Fibroblast of skin of scalp (primary cell): ENCODE results near the gene CYTIP. TPM values are rescaled to one million over a fixed set of nuclear protein-coding genes. Genes with fewer than 3 reads are reported as not detected.

Experiments used
- DNase-seq: peaks from one replicate; pipeline ENCODE4 v3.0.0-alpha.2; 2013
- polyA plus RNA-seq, 2 experiments: library from polyadenylated mRNA; unstranded; fragments of 120-200 nt; gene quantifications; one replicate each; pipeline ENCODE4 v1.2.1, GENCODE V29; 2013; ENCODE audit not compliant: insufficient read length in 2 of 2

The CYTIP gene
- polyA plus RNA-seq (2013, experiment 1 of 2; ENCODE audit: insufficient read length), result not detected
- 0.10 TPM for polyA plus RNA-seq (2013, experiment 2 of 2; ENCODE audit: insufficient read length)

DNA sequence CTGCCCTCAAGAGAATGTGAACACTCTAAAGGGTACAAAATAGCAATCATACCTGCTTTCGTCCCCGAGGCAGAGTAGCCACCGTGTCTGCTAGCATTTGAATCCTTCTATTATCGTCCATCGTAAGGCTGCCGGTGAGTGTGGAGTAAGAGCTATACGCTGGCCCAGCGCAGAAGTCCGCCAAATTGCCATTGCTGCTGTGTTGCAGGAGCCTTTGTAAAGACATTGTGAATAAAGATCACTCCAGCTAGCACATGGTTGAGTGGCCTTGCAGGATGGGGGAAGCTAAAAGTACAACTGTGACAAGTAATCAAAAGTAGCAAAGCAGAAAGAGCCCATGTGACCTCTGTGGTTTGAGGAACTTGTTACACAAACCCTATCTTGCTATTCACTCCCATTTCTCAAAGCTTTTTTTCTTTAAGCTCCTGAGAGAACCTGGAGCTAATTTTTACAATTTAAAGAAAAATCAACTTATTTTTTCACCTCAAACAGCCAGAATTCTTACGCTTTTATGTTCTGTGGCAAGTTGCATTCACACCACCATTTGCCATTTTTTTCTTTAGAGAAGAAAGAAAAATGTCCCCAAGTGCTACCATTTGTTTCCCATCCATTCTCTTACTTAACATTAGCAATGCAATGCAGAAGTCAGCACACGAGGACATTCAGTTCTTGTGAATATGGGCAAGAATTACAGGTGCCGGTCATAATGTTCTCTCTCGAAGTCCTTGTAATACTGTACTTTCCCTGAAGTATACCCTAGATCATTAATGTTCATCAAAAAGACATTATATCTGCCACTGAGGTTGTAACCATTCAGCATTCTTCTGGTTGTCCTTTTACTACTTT lies at the start of gene CYTIP:
Gene CYTIP (minus strand): TSS at position 295 of the 846 bp plus-strand sequence. CDS start 69 bp downstream, at position 226.
- DNase-seq, result no peak

DNA sequence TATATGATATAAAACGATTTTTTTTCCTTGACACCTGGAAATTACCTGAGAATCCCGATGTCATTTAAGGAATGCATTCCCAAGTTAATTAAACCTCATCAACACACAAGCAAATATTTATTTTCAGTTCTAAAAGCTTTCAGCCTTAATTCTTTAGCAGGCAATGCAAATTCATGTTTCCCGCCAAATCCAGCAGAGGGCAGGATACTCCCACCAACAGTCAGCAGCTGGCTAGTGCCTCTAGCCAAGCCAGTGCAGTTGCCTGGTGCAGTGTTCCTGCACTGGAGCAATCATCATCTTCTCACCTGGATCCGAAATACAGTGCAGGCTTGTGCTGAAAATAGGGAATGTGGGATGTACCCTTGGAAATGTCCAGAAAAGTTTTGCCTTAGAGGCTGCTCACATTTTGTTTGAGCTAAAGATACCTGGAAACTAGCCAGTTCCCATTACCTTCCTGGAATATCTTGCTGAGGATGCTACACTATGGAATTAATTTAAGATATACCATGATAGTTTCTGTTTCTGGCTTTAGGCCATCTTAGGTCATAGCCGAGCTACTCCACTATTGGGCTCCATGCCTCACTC lies 48.4 kb upstream of the CYTIP start:
- DNase-seq, result peak; percentile 65

DNA sequence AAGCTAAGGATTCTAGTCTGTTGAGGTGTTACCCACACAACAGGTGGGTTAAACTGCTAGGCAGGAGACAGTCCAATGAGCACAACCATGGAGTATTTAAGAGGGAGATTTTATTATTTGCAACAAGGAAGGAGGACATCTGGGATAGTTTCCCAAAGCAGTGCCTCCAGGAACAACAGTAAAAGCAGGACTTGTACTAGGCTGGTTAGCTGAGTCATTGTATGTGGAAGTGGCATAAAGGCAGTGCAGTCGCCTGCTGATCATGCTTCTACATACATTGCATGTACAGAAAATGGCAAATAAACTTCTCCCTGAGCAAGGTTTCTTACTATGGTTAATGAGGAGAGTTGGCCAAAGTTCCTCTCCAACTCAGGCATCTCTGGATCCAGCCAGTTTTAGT lies 46.1 kb upstream of the CYTIP start:
- no peak for DNase-seq

DNA sequence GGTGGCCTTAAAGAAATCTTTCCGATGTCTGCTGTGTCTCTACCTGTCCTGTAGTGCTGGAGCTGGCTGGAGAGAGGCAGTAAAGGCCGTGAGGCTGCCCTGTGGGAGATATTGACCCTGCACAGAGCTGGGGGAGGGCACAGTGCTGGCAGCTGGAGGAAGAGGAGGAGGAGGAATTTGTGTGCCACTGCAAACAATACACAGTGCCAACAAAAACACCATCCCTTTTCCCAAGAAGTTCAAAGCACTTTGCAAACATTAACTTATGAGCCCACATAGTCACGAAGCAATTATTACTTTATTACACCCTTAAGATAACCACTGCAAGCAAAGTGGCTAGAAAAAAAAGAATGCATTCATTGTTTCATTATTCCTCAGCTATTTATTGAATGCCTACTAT lies 45.0 kb upstream of the CYTIP start:
- DNase-seq, result no peak

DNA sequence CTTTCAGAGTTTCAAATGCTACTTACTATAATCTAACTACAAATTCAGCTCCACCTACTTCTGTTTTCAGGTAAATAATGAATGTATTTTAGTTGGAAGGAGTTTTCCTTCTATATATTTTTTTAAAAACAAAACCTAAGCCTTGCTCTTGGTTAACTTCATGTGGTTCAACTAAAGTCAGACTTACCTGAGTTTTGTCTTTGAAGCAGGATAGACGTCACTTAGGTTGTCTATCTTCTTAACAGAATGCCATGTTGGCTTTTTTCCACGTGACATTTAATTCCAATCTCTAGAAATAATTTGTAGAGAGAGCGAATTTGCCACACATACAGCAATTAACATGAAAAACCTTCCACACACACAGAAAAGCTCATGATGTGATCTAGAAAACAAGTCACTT lies 43.9 kb upstream of the CYTIP start:
- DNase-seq, result no peak

DNA sequence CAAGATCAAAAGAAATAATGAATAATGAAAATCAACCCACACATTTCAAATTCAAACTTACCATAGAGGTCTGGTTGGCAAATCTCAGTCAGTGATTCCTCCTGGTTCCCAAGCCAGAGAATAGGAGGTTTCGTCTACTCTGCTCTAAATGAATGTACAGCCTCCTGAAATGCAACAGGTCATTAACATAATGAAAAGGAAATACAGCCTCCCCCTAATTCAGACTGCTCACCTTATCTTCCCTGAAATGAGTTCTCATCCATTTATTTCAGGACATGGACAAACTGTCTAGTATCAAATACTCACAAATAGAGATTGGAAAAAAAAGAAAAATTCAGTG lies 43.4 kb upstream of the CYTIP start:
- no peak for DNase-seq

DNA sequence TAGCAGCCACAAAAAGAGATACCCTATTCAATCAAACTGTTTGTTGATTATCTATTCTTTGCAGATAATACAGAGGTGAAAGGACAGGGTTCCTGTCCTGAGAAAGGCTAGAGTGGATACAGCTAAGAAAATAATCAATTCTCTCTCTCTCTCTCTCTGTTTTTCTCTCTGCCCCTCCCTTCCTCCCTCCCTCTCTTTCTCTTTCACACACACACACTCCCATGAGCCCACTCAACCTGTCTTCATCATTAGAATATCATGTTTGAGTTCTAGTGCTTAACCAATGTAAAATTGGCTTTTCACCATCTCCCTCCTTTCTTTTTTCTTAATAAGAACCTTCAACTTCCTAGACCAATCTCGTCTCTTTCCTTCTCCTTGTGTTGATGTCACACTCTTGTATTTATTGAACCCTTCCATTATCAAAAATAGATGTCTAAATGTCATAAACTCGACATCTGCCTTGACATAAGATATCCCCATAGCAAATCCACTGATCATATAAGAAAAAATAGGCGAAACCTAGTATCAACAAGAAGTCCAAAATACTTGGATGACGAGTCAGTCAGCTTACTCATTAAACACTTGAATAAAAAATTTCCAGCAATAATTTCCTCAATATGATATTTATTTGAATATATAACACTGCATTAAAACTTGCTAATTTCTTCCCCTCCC lies 42.8 kb upstream of the CYTIP start:
- DNase-seq, result peak; percentile 63

DNA sequence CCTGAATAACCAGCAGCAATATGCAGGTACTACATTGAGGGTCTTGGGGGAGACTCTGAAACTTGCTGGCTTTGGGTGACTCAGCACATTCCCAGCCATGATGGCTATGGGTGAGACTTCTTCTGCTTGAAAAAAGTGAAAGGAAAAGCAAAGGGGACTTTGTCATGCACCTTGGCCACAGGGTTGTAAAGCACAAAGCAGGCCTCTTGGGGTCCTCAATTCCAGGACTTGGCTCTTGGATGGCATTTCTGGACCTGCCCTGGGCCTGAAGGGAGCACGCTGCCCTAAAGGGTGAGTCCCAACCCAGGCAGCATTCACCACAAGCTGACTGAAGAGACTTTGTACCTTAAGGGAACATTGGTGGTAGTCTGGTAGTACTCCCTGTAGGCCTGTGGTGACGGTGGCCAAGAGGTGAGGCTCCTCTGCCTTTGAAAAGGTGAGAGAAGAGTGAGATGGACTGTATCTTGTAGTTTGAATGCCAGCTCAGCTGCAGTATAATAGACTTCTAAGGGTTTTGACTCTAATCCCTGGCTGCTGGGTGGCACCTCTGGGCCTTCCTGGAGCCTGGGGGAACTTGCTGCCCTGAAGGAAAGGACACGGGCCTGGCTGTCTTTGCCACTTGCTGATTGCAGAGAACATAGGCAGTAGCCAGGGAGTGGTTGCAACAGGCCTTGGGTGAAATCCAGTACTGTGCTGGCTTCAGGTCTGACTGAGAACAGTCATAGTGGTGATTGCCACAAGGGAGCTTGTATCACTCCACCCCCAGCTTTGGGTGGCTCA lies 36.5 kb upstream of the CYTIP start:
- DNase-seq, result no peak

DNA sequence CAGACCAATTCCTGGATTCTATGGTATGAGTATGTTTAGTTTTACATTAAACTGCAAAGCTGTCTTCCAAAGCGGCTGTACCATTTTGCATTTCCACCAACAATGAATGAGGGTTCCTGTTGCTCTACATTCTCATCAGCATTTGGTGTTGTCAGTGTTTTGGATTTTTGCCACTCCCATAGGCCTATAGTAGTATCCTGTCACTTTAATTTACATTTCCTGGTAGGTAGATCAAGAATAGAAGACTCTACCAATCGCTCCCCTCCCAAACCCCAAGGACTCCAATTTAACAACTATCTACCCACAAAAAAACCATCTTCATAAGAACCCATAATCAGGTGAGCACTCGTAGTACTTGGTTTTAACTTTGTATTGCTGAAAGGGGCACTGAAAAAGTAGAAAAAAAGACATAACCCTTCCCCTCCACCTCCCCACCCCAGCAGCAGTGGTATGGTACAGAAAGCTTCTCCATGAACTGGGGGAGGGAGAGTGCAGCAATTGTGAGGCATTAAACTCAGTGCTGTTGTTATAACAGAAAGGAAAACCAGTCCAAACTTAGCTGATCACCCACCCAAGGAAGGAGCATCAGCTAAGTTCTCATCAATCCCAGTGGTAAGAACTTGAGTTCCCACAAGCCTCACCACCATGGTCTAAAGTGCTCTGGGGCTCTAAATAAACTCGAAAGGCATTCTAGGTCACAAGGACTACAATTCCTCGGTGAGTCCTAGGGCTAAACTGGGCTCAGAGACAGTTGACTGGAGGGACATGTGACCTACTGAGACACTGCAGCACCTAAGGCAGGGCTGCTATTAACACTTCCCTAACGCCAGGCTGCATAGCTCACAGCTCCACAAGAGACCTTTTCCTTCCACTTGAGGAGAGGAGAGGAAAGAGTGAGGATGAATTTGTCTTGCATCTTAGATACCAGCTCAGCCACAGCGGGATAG lies 35.5 kb upstream of the CYTIP start:
- DNase-seq, result no peak

DNA sequence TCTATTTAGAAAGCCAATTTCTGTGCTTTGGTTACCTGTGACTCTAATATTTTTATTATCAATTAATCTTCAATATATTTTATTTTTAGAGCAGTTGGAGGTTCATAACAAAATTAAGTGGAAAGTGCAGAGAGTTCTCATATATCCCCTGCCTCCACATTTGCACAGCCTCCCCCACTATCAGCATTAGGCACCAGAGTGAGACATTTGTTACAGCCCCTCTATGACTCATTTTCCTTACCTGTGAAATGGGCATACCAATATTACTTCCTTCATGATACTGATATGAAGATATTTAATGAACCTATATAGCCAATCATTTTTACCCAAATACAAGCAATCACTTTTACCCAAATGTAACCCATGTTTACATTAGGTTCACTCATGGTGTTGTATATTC lies 34.0 kb upstream of the CYTIP start:
- DNase-seq, result no peak

DNA sequence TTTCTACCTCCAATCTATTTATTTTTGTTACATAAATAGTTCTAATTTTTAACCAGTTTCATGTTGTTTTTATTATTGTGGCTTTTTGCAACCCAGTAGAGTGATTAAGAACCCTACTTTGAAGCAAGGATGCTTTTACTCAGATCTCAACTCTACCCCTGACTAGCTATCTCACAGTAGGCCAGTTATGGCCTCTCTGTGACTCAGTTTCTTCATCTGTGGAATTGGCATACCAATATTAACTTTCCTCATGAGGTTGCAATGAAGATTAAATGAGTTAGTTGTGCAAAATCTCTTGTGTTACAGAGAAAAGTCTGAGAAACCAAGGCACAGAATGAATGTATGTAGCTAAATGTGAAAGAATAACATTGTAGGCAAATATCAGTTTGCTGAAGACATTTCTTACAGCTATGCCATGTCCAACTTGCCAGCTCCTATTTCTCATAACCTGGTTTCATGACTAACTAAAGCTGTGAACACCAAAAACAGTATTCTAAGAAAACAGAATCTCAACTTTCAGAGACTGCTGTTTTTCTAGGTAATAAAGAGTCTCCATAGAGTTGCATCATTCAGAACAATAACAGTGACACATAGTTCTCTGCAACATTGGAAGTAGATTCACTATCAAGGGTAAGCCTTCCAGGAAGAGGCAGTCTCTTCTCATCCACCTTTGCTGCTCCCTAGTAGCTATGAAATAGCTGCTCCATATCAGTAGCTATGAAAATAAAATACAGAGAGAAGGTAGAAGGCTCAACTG lies 33.2 kb upstream of the CYTIP start:
- DNase-seq, result peak; percentile 34

DNA sequence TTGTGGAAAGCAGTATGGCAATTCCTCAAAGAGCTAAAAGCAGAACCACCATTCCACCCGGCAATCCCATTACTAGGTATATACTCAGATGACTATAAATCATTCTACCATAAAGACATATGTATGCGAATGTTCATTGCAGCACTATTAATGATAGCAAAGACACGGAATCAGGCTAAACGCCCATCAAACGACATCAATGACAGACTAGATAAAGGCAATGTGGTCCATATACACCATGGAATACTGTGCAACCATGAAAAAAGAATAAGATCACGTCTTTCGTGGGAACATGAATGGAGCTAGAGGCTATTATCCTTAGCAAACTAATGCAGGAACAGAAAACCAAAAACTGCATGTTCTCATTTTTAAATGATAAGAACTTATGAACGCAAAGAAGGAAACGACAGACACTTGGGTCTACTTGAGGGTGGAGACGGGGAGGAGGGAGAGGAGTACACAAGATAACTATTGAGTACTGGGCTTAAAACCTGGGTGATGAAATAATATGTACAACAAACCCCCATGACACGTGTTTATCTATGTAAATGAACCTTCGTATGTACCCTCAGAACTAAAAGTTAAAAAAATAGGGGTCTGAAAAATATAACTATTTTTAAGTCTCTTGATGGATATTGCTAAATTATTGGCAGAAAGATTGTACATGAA lies 32.0 kb upstream of the CYTIP start:
- DNase-seq, result no peak

DNA sequence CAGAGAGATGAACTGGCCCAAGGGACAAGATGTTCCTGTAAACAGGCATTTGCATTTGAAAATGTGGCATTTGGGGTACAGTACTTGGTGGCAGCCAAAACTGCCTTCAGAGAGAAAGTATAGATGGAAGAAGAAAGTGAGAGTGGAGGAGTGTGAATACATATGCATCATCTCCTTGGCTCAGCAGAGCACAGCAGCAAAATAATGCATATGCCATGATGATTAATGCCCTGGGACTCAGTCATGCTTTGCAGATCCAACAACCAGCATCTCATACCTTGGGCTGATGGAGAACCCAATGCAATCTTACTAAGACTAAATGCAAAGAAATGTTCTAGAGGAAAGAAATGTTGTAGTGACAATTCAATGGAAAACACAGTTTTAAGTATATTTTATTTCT lies 29.7 kb upstream of the CYTIP start:
- DNase-seq, result no peak

DNA sequence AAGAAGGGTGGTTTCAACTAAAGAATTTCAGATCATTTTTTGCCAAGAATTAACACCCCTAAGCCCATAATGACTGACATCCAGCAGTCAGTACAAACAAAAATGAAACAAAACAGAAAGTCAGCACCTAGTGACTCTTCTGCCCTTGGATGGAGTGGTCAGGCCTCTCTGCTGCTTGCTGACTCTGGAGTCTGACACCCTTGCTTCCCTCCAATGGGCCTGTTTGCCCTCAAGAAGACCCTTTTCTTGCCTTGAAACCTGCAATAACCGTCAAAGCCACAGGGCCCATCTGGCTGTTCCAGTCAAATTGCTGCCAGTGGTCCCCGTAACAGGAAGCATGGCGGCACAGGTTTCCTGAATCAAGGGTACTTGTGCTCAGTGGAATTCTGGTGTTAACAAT lies 27.2 kb upstream of the CYTIP start:
- DNase-seq, result no peak

DNA sequence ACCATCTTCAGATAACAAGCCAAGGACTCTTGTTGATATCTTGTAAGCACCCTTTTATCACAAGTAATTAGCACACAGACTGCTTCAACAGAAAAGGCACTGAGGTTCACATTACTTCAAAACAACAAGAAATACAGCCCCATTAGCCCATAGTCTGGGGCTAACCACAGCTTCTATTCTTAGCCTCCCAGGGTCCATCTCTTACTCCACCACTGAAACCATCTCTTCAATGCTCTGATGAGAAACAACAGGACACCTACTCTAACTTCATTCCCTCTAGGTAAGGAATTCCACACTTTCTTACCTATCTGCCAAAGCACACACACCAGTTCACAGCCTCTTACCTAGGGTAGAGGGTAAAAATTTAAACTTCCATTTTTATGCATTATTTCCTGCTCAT lies 26.4 kb upstream of the CYTIP start:
- DNase-seq, result no peak

DNA sequence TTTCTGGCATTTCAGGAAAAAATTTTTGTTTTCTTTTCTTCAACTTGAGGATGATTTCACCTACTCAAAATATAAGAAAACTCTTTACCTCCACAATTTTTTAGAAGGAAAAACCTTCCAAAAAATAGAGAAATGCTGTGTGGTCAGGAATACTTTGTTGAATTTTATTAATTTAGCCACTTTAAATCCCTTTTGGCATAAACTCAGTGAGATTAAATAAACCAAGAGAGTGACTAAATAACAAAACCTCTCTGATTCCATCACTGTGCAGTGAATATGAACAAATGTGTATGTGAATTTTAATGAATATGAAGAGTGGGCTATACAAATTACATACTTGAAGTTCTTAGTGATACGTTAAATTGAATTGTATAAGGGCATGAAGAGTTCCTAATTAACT lies 25.8 kb upstream of the CYTIP start:
- no peak for DNase-seq

DNA sequence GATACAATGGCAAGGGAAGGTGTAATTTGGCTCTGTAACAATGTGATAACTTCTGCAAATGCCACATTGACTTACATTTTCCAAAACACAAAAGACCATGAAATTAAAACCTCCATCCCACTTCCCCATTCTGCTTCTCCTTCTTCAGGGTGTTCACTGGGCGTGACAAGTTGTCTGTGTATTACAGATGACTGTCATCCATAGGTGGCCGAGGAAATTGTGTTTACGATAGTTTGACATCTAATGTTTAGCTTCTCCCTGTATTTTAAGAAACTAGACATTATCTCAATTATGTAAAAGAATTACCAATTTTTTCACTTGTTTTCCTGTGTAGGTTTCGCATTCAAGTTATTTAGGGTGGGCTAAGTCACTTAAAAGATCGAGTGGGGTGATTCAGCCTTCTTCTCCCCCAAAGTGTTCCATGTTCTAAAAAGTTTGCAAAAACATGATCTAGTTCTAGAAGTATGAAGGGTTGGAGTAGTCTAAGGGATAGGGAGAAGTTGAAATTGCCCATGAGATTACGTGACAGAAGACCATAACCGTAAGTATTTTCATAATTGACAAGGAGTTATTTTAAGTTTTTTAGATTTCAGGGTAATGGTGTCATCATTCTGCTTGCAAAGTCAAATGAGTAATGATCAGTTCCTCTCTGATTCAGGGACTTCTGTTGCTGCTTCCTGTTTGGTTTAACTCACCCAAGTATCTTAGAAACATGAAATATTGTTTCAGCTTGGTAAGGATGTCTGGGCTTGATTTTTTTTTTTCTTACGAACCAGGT lies 25.2 kb upstream of the CYTIP start:
- DNase-seq, result peak; percentile 91

DNA sequence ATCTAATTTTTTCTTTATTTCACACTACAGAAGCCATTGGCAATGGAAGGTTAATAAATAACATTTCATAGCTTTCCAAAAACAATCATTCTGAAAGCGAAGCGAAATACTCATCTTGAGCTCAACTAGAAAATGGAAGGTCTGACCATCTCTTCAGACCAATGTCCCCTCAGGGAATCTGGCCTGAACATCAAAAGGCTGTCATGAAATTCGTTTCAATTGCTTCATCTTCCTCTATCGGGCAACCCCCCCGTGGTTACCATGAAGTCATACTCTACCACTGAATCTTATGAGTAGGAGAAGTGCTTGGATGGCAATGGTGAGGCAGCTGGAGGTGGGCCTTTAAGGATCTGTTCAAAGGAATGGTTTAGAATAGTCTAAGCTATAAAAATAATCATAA lies 22.9 kb upstream of the CYTIP start:
- no peak for DNase-seq

DNA sequence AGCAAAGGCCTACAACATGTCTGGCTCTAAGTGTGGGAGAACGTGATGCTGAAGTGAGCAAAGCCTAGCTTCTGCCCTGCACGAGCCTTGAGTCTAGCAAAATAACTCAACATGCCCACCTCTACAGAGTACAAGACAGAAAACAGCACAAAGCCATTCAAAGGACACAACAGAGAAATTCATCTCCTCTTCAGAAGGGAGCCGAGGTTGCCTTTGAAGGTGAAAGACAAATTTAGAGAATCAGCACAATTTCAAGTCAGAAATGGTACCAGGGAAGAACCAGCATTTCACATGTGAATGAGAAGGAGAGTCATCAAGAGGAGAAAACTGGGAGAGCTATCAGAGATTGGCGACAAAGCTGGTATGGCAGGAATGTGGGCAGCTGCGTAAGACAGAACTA lies 21.7 kb upstream of the CYTIP start:
- no peak for DNase-seq

DNA sequence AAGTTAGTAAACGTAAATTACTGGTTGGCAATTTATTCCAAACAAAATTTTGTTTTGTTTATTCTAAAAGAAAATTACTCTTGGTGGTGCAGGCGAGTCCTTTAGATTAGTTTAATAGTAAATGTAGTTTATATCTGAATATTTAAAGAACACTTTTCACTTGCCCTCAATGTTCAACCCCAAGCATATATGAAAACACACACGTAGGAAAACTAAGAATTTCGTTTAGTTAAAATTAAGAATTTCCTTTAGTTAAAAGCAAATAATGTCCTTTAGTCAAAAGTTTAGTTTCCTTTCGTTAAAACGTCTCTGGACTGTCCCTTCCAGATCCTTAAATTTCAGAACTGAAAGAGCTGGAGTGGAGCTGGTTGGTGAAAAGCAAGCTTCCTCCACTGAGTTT lies 19.1 kb upstream of the CYTIP start:
- no peak for DNase-seq
